Colonic mucosa (tissue), 4 donors: ENCODE measurements around the gene SLC25A41. TPM values are rescaled to one million over a fixed set of nuclear protein-coding genes. Genes with fewer than 3 reads are reported as not detected.

Experiments
- DNase-seq: peaks from one replicate; pipeline ENCODE4 v3.0.0-alpha.2; 2020
- H3K27ac ChIP-seq: fragments of 200-600 bp; one replicate; pipeline ENCODE4 v1.8.0; 2021
- H3K27me3 ChIP-seq: fragments of 200-600 bp; one replicate; pipeline ENCODE4 v1.8.0; 2021
- H3K36me3 ChIP-seq: fragments of 200-600 bp; one replicate; pipeline ENCODE4 v1.8.0; 2021
- H3K4me1 ChIP-seq: fragments of 200-600 bp; one replicate; pipeline ENCODE4 v1.8.0; 2021; ENCODE audit warnings: mild to moderate bottlenecking
- H3K4me3 ChIP-seq: fragments of 200-600 bp; one replicate; pipeline ENCODE4 v1.8.0; 2021
- H3K9ac ChIP-seq, 2 donors: one replicate each; pipeline ENCODE4 v1.7.0; 2013; ENCODE audit warnings: control low read depth in 2 of 2, low read depth in 2 of 2, low read length in 2 of 2
- H3K9me3 ChIP-seq: fragments of 200-600 bp; one replicate; pipeline ENCODE4 v1.8.0; 2021
- CTCF ChIP-seq: fragments of 200-600 bp; IDR thresholded peaks from one replicate; pipeline ENCODE4 v1.8.0; 2022; ENCODE audit warnings: antibody characterized with exemption, mild to moderate bottlenecking
- intact Hi-C: fragments of 100-400 bp; cut with DNase I; formaldehyde crosslinking; loops from one replicate; pipeline ENCODE4 v1.14.1; 2022
- total RNA-seq, 2 donors: library from RNA; stranded (reverse); fragmentation: NEBNext Ultra II Directional in 1 of 2; extraction: Animal tissue kit (Norgen Biotek cat#: 25700) in 1 of 2; gene quantifications; one replicate each; pipeline ENCODE4 v1.2.1, GENCODE V29; 2021
- donor health status: healthy.
- donor health status: DM: no; HTN: no; CAD: no.
- donor health status: DM: no; HTN: no; CAD: no.

SLC25A41 gene
- total RNA-seq, 2 donors from 2014 or later, result 1.8 TPM; not detected in 1

GRCh38 chr19:6473647-6474046 is 40.1 kb upstream of the SLC25A41 start:
- H3K27ac ChIP-seq, result no peak overlapping the region
- DNase-seq, result no peak
- H3K36me3 ChIP-seq, result no peaks in the 10 kb centered on the region
- no peak overlapping the region for H3K9ac ChIP-seq
- H3K27me3 ChIP-seq, result no peaks in the 10 kb centered on the region
- intact Hi-C loops, result no loop called here
- H3K9me3 ChIP-seq, result no peaks in the 10 kb centered on the region
- TF ChIP-seq CTCF, result no peak
- H3K4me3 ChIP-seq, result no peak overlapping the region
- H3K4me1 ChIP-seq, result no peaks in the 10 kb centered on the region

GRCh38 chr19:6472713-6473112 is 39.1 kb upstream of the SLC25A41 start:
- Histone ChIP-seq H3K4me1 (no peaks in the 10 kb centered on the region), H3K27me3 (no peaks in the 10 kb centered on the region), H3K4me3 (no peak overlapping the region), H3K9me3 (no peaks in the 10 kb centered on the region), H3K27ac (no peak overlapping the region), H3K9ac (no peak overlapping the region), H3K36me3 (no peaks in the 10 kb centered on the region)
- intact Hi-C loops, result no loop called here
- no peak for TF ChIP-seq CTCF
- DNase-seq, result no peak

- no peaks in the 10 kb centered on the region for H3K27me3 ChIP-seq
- H3K36me3 ChIP-seq, result no peaks in the 10 kb centered on the region
- no peak overlapping the region for H3K4me3 ChIP-seq
- TF ChIP-seq CTCF, result no peak
- no peak overlapping the region for H3K27ac ChIP-seq
- no peaks in the 10 kb centered on the region for H3K9me3 ChIP-seq
- intact Hi-C loops, result no loop called here
- no peak overlapping the region for H3K9ac ChIP-seq
- no peaks in the 10 kb centered on the region for H3K4me1 ChIP-seq
- no peak for DNase-seq
Measured at GRCh38 chr19:6471076-6471475, 37.5 kb upstream of the SLC25A41 start.

- Histone ChIP-seq H3K9me3 (no peaks in the 10 kb centered on the region), H3K27ac (no peak overlapping the region), H3K4me1 (no peaks in the 10 kb centered on the region), H3K4me3 (no peak overlapping the region), H3K36me3 (no peaks in the 10 kb centered on the region), H3K9ac (no peak overlapping the region), H3K27me3 (no peaks in the 10 kb centered on the region)
- TF ChIP-seq CTCF, result no peak
- intact Hi-C loops, result no loop called here
- DNase-seq, result no peak
Measured at GRCh38 chr19:6470173-6470572, 36.6 kb upstream of the SLC25A41 start.

GRCh38 chr19:6467384-6467783 is 33.8 kb upstream of the SLC25A41 start:
- Histone ChIP-seq H3K27me3 (no peaks in the 10 kb centered on the region), H3K36me3 (no peaks in the 10 kb centered on the region), H3K9ac (no peak overlapping the region), H3K27ac (no peak overlapping the region), H3K9me3 (no peaks in the 10 kb centered on the region), H3K4me1 (no peaks in the 10 kb centered on the region), H3K4me3 (no peak overlapping the region)
- no peak for DNase-seq
- no peak for TF ChIP-seq CTCF
- intact Hi-C loops, result no loop called here
